HG02642 (cell line): ENCODE measurements around the gene CNDP2.

Experiments used
- ATAC-seq: cut with Tn5 transposase; IDR thresholded peaks from one replicate; pipeline ENCODE4 v1.9.1; 2021; ENCODE audit warnings: mild to moderate bottlenecking; ENCODE audit not compliant: unreplicated experiment, poor library complexity

The CNDP2 gene

DNA sequence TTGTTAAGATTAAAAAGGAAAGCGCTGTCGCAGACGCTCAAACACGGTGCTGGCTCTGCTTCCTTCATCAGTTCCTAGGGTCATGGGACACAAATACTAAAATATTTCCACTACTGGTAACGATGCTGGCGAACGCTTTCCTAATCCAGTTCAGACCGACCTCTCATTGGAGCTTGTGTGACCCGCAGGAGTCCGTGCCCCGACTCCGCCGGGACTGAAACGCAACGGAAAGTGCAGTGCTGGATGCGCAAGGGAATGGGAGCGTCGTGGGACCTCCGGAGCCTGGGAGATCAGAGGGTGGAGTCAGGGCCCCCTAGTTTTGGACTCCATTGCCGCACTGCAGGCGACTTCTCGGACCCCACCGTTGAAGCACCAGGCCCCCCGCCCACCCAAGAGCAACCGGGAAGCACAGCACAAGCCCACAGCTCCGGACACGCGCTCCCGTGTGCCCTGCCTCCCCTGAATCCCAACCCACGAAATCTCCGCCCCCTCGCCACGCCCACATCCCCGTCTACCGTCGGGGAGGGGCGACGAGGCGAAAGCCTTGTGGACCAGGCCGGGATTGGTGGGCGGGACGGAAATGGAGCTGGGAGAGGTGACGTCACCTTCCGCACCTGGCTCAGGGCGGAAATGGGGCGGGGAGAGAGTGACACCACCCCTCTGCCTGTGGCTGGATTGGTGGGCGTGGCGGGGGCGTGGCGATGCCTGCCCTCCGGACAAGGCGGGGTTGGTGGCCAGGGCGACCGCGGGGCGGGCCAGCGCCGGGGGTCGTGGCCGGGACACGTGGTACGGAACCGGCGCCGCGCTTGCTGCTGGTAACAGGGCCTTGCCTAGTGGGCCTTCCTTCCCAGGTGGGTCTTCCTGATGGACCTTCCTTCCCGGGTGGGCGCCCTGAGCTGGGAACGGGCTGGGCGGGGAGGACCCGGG, at the start of gene CNDP2:
Gene CNDP2, plus strand, starts transcription at position 783 of the 927 bp plus-strand sequence. CDS start 3,611 bp downstream, outside the sequence.
- peak; percentile 82 for ATAC-seq

DNA sequence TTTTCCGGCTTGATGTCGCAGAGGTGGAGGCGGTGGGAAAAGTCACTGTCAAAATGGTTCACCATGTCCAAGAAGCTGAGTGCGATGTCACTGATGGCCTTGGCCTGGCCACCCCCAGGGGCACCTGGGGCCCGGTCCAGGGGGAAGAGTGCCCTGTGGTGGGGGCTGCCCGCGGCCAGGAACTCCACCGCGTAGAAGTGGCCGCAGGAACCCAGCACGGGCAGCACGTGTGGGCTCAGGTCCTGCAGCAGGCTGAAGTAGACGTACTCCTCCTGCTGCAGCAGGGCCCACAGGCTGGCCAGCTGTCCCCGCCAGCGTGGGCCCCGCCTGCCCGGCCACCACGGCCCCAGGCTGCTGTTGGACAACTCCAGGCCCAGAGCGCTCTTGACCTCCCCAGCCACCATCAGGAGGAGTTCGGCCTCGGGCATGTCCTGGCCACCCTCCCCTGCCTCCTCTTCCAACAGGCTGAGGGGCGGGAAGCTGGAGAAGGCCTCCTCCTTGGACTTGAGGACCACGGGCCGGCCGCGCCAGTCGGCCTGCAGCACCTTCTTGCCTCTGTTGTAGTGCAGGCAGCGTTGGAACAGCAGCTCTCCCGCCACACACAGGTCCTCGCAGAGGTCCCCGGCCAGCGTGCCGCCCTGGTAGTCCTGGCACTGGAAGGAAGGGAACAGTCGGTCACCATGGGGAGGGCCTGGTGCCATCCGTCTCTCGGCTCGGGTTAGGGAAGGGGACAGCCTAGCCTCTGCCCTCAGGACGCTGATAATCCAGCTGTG, 49.3 kb upstream of the CNDP2 start:
- ATAC-seq = no peak

DNA sequence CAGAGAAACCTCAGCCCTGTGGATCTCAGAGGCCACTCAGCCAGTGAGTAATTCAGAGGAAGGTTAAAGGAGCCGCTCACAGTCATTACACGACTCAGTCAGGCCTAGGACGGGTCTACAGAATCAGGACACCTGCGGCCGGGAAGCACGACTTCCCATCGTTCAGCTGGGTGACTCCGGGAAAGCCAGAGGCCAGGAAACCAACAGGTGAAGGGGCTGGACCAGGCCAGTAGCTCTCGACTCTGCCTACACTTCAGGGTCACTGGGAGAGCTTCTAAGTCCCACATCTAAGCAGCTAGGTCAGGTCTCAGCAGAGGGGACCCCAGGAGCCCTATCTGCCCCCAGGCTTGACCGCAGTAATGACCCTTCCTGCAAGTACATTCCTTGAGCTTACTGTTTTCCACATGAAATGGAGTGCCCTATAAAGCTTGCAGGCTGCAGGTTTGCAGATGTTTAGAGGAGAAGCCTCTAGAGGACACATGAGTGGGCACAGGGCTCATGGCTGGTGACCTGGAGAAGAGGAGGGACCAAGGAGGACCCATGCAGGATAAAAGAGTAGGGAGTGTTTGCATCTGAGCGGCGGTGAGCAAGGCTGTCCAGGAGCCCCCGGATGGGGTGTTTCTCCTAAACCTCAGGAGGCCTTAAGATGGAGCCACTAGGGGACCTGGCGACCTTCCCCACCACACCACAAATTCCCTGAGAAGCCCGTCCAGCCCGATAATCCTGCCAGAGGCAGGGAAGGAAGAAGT, 48.6 kb upstream of the CNDP2 start:
- no peak for ATAC-seq

DNA sequence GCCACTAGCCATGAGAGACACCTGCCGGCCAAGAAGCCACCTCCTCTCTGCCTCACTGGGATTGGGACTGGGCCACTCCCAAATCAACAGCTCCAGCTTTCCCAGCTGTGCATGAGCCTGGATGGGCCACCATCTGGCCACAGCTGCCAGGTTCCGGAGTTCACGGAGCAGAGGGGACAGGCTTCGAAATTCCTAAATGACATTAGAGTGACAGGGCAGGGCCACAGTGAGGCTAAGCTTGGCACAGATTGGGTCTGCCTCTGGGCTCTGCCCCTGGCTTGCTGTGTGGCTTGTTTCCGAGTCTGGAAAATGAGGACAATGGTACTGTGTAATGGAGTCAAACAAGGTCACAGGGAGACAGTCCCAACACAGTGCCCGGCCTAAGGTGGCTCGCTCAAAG, 45.5 kb upstream of the CNDP2 start:
- no peak for ATAC-seq

DNA sequence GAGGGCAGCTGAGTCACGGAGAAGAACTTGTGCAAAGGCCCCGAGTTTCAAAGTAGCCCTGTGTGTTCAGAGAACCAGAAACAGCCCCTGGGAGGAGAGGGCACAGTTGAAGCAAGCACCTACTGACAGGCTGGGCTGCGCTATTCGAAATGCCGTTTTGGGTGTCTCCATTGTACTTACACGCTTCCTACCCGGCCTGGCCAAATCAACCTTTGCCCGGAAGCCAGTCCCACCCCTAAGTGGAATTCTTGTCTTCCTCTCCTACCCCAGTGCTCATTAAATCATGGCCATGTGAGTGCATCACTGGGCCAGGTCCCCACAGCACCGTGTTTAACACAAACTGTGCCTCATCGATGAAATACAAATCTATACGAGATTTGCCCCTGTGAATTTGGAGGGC, 45.0 kb upstream of the CNDP2 start:
- no peak for ATAC-seq

DNA sequence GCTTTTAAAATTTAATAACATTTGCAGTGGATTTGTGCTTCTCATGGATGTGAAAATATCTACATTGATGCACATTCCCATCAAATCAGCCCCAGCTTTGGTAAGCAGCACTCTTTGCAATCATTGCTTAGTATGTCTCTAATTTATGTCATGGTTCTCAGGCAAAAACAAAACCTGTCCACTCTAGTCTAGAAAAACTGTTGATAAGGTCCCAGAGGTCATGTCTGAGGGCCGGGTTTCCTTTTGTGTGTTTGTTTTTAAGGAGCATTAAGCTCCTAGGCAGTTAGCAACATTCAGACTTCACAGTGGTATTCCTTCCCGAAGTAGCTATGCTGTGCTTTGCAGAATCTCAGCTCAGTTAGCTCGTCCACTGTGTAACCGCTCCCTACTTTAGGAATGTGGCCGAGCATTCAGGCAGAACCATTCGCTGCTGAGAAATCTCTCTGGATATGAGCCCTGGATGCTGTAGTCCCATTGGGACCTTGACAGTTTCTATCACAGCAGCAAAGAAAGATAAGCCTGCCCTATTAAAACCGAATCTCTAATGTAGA, 43.1 kb upstream of the CNDP2 start:
- ATAC-seq = no peak

DNA sequence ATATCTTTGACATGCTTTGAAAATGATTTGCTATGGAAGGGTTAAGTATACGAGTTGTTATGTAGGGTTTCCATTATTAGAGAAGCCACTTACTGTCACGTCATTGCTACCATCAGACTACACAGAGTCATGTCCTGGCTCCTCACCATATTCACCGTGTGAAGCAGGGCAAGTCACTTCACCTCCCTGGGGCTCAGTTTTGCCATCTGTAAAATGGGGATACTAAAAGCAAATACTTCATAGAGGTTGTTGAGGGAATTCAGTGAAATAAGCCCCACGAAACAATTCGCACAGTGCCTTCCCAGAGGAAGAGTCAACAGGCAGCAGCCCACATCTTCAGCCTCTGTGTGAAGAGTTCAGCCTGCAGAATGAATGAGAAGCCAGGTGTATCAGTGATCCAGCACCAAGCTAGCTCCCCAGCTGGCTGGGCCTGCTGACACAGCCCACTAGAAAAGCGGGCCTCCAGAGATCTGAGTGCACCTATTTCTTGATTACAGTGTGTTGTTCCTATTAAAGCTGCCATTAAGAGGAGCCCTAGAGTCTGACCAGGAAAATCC, 42.4 kb upstream of the CNDP2 start:
- no peak for ATAC-seq

DNA sequence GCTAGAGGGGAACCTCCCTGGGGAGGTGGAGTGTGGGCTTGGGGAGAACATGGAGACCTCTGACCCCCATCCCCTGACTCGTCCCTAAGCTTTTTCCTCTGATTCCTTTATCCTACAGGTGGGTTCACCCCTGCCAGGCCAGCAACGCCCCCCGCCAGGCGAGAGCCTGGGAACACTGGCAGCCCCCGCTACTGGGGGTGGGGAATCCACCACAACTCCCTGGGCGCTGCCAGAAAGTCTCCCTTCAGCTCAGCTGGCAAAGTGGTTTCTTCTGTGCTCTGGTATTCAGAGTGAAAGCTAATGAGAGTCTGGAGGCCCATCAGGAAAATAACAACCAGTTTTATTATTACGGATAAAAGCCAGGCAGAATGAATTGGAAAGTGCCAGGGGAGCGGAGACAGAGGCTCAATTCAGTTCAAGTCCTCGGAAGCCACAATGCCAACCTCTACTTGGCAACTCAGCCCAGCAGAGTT, 41.8 kb upstream of the CNDP2 start:
- no peak for ATAC-seq

DNA sequence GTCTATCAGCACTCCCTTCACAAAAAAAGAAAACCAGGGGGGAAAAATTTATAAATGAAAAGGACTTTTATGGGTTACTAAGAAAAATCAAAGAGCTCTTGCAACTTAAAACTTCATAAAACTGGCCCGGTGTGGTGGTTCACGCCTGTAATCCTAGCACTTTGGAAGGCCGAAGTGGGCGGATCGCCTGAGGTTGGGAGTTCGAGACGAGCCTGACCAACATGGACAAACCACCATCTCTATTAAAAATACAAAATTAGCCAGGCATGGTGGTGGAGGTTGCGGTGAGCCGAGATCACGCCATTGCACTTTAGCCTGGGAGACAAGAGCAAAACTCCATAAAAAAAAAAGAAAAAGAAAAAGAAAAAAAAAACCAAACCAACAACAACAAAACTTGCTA, 40.8 kb upstream of the CNDP2 start:
- ATAC-seq = no peak

DNA sequence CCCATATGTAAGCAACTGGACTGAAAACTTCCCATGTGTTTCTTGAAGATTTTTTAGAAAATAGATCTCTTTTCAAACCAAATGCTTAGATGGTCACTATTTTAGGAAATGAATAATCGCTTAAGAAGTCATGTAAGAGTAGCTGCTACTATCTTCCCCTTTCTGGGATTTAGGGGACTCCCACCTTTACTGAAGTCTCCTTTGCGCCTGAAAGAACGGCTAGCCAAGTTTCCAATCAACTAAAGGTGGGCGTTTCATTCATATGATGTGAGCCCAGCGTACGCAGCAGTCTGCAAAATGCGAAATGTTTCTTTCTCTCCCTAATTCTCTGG, 40.2 kb upstream of the CNDP2 start:
- ATAC-seq = no peak

DNA sequence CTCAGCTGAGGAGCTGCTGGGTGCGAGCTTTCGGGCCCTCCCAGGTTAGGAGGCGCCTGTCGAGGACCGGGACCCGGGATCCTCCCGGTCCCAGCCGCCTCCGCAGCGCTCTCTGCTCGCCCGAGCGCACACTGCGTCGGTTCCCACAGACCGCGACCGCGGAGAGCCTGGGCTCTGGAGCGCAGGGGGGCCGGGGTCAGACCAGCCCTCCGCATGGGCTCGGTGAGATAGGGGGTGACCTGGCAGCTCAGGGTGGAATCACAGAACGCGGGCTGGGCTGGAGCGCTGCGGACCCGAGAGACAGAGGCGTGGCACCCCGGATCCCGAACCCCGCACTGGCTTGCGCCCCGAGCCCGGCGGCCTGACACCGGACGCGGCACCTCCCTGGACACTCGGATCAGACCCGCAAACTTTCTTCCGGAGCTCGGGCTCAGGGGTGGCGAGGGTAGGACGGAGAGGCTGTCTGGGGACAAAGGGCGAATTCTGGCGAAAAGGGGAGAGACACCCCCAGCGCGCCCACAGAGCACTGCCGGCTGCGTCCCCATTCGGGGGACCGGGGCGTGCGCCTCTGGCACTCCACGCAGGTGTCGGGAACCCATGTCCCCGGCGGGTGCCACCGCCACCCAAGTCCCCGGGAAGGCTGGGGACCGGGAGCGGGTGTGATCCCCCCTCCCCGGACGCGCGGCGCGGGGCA, 39.7 kb upstream of the CNDP2 start:
- ATAC-seq = no peak

DNA sequence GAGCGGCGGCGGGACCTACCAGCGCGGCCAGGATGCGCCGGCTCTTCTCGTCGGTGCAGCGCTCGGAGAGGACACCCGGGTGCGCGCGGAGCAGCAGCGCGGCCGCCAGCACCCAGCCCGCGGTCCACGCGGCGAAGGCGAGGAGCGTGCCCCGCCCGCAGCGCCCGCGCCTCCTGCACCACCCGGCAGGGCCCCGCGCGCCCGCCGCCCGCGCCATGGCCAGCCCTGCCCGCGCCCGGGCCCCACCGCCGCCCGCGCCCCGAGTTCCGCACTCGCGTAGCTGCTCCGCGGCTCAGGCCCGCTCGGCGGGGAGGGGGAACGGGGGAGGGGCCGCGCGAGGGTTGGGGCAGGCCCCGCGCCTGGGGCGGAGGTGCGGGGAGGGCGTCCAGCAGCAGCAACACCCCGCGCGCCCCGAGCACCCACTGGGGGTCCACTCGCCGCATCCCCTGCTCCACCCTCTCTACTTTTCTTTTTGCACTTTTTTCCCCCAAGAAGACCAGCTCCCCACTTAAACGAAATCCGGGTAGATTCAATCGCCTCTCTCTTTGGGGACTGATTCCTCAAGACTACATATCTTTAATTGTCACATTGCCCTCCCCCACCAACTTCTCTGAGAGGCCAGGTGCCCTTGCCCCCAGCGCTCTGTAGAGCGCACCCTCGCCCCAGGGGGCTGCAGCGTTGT, 39.0 kb upstream of the CNDP2 start, which contains the start of gene DIPK1C:
Gene DIPK1C, minus strand, starts transcription at position 266 of the 682 bp plus-strand sequence. Its CDS starts 49 bp downstream, at position 217.
- ATAC-seq = no peak

DNA sequence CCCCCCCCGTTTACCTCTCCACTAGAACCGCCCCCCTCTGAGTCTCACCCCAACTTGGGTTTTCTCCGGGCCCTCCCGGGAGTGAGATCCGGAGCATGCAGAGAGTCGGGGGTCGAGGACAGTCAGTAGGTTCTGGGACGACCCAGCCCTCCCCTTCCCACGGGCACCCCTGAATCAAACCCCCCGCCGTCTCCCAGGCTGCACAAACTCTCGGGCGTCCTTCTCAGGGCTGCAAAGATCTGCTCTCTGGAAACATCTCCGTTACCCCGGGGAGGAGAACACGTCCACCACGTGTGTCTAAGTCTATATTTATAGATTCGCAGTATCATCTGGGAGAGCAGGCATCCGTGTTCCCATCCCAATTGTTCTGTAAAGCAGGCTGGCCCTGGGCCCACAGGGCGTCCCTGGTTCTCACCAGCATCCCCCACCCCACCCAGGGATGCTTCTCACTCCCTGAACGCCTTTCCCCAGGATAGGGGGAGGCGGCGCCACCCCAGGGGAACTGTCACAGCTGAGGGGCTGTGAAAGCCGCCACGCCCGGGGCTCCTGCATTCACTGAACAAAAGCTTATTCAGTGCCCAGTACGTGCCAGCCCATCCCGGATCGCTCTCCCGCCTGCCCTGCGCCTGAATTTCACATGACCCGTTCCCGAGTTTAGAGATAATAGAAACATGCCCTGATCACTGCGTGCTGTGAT, 38.3 kb upstream of the CNDP2 start:
- no peak for ATAC-seq

DNA sequence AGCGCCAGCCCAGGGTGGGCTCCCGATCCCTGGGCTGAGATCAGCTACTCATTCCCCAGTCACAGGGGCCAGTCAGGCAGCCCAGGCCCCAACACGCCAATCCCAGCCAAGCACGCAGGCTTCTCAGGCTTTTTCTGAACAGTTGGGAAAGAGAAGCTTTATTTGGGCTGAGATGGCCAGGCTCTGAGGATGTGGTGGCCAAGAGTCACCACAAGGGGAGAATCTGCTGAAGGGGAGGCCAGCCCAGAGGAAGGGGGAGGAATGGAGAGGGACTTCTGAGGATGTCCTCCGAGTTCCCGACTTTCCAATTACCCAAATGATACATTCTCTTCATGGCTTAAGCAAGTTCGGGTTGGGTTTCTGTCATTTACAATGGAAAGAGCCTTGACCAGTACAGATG, 36.3 kb upstream of the CNDP2 start:
- no peak for ATAC-seq

DNA sequence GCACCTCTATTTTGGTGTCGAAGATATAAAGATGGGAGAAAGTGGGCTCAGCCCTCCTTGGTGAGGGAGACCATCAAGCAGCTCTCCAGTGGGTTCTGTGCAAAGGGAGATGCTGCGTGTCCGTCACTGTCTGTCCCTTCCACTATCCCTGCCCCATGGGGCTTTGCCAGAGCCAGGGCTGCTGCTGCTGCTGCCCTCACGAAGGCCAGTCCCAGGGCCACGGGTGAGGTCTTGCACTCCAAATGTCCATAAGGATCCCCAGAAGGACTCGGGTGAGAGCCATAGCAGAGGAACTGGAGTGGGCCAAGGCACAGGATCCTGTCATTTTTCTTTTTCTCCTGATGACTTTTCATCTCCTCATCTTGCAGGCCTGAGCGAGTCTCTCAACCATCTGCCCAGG, 35.3 kb upstream of the CNDP2 start:
- no peak for ATAC-seq

DNA sequence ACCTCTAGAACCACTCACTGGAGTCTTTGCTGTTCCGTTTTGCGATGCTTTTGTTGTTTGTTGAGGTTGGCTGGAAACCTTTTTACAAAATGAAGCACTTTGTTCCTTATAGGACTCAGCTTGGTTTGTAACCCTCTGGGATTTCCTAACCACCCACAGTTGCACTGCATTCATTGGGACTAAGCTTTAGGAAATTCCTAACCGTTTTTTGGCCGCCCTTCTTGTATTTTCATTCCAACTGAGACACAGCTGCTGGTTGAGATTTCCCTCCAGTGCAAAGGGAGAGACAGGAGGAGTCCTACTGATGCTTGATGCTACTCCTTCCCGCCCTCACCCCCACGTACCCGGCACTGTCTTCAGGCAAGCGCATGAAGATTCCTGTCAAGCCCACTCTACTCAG, 32.9 kb upstream of the CNDP2 start:
- ATAC-seq = no peak

DNA sequence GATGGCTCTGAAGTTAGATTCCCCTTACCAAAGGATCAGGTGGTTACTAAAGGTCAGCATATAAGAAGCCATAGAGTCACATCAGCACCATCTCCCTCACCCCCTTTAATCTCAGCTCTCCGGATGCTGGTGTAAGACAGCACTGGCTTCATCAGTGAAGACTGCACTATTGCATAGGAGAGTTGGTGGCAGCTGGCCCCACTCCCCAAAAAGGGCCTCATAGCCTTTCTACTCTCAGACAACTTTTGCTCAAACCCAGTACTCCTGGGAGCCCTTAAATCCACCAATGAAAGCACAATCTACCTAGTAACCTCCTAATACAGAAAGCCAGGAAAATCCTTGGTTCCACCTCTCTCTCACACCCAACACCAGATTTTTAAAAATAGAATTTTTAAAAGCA, 32.2 kb upstream of the CNDP2 start:
- no peak for ATAC-seq

DNA sequence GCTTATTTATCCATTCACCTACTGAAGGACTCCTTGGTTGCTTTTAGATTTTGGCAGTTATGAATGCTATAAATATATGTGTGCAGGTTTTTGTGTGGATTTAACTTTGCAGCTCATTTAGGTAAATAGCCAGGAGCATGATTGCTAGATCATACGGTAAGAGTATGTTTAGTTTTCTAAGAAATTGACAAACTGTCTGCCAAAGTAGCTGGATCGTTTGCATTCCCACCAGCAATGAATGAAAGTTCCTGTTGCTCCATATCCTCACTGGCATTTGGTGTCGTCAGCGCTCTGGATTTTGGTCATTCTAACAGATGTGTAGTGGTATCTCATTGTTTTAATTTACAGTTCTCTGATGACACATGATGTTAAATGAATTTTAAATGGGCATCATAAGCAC, 30.4 kb upstream of the CNDP2 start:
- ATAC-seq = no peak
